Cardiac muscle cell (in vitro differentiated cells and primary cell): ENCODE measurements around the gene ARID5B. TPM values are rescaled to one million over a fixed set of nuclear protein-coding genes. Genes with fewer than 3 reads are reported as not detected.
A peak's percentile ranks its signal among the peaks of the same experiment; 100 is the strongest.

ENCODE experiments used
- DNase-seq, 2 donors: peaks; one replicate each; pipeline versions ENCODE4 v3.0.0 to v3.0.0-alpha.2; 2010 to 2017; ENCODE audit warnings: low read depth in 1 of 2, low spot score in 1 of 2
- H3K27ac ChIP-seq: fragments of 200-600 bp; sonication (generic); 2 replicates; pipeline ENCODE4 v1.5.1; 2016
- H3K27me3 ChIP-seq: fragments of 200-600 bp; sonication (generic); 2 replicates; pipeline ENCODE4 v1.6.0; 2016; ENCODE audit warnings: control low read depth
- H3K36me3 ChIP-seq: fragments of 200-600 bp; sonication (generic); 2 replicates; pipeline ENCODE4 v1.5.1; 2016; ENCODE audit warnings: control low read depth
- H3K4me1 ChIP-seq: fragments of 200-600 bp; sonication (generic); 2 replicates; pipeline ENCODE4 v1.8.1; 2017; ENCODE audit warnings: low read depth, mild to moderate bottlenecking, mixed run types
- H3K4me3 ChIP-seq: fragments of 200-600 bp; sonication (generic); 2 replicates; pipeline ENCODE4 v1.5.1; 2016; ENCODE audit warnings: mild to moderate bottlenecking
- H3K9me3 ChIP-seq: fragments of 200-600 bp; sonication (generic); 2 replicates; pipeline ENCODE4 v1.5.1; 2017; ENCODE audit warnings: low read depth, mild to moderate bottlenecking, control low read depth
- polyA plus RNA-seq: library from polyadenylated mRNA; unstranded; fragments of >200 nt; fragmentation: Nextera tagmentation; extraction: Ambion mirVana; gene quantifications from 2 replicates; pipeline ENCODE4 v1.2.1, GENCODE V29; 2016
- total RNA-seq: library from RNA; depleted of rRNA; stranded (reverse); fragments of >200 nt; gene quantifications from 2 replicates; pipeline ENCODE4 v1.2.3, GENCODE V29; 2016
- TF ChIP-seq, protein P1 (sequence below): IDR thresholded peaks from 2 replicates; pipeline ENCODE4 v1.5.1; 2012; ENCODE audit warnings: low read depth, mild to moderate bottlenecking, low read length

ARID5B gene
- total and polyA plus RNA-seq, 2 experiments from 2014 or later, result 4.9 to 7.8 TPM

DNA sequence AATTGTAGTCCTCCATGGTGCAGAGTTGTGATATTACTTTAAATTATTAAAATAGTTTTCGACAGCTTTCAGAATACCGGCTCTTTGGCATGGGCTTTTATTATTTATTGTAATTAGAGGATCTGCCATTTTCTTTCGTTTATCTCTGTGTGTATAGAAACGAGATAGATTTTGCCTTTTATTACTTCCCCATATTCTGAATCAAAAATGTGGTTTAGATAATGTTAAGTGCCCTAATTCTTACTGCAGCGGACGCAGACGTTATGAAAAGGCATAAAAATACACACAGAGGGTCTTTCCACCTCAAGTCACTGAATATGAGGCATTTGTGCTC, 1.9 kb upstream of the ARID5B start:
- Histone ChIP-seq H3K4me1 (peaks cover 3% of the 10 kb centered on the region), H3K27me3 (peaks cover 30% of the 10 kb centered on the region), H3K4me3 (peak overlapping the region; percentile 77), H3K36me3 (no peaks in the 10 kb centered on the region), H3K27ac (no peak overlapping the region), H3K9me3 (no peaks in the 10 kb centered on the region)
- TF ChIP-seq, protein P1, sequence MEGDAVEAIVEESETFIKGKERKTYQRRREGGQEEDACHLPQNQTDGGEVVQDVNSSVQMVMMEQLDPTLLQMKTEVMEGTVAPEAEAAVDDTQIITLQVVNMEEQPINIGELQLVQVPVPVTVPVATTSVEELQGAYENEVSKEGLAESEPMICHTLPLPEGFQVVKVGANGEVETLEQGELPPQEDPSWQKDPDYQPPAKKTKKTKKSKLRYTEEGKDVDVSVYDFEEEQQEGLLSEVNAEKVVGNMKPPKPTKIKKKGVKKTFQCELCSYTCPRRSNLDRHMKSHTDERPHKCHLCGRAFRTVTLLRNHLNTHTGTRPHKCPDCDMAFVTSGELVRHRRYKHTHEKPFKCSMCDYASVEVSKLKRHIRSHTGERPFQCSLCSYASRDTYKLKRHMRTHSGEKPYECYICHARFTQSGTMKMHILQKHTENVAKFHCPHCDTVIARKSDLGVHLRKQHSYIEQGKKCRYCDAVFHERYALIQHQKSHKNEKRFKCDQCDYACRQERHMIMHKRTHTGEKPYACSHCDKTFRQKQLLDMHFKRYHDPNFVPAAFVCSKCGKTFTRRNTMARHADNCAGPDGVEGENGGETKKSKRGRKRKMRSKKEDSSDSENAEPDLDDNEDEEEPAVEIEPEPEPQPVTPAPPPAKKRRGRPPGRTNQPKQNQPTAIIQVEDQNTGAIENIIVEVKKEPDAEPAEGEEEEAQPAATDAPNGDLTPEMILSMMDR, result no peak
- DNase-seq, result no peak

DNA sequence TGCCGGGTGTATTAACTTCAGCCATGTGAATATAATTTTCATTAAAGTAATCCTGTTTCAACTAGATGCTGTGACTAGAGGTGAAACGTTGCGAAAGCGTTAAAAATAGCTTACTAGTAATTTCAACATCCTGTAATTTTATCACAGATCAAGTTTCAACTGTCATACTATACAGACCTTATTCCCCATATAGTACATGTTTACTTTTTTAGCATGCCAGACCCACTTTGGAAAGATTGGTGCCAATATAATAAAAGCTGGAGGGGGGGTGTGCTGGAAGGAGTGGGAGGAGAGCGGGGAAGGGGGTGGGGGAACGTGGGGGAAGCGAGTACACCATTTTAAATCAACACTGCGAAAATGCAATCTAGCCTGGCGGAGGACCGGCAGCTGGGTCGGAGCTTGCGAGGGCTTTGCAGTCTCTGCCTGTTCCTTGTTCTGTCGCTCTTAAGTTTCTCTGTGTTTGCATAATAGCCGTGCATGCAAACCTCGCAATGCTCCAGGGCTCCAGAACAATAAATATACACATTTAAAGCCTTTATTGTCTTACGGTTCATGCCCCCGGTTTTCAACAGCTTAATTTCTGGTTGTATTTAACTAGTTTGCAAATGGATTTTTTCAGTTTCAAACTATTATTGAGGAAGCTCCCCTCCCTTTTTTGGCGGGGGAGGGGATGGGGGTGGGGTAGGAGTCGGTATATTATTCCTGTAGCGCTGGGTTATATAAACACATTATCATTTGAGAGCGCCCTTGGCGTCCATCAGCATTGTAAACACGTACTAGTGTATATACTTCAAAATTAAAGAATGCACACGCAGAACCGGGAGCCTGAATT, 1.3 kb upstream of the ARID5B start:
- Histone ChIP-seq H3K4me1 (peaks cover 3% of the 10 kb centered on the region), H3K4me3 (peak overlapping the region; percentile 77), H3K27ac (no peak overlapping the region), H3K27me3 (peaks cover 30% of the 10 kb centered on the region), H3K36me3 (no peaks in the 10 kb centered on the region), H3K9me3 (no peaks in the 10 kb centered on the region)
- TF ChIP-seq, protein P1, result no peak
- peak; percentile 37 to 84 for DNase-seq

DNA sequence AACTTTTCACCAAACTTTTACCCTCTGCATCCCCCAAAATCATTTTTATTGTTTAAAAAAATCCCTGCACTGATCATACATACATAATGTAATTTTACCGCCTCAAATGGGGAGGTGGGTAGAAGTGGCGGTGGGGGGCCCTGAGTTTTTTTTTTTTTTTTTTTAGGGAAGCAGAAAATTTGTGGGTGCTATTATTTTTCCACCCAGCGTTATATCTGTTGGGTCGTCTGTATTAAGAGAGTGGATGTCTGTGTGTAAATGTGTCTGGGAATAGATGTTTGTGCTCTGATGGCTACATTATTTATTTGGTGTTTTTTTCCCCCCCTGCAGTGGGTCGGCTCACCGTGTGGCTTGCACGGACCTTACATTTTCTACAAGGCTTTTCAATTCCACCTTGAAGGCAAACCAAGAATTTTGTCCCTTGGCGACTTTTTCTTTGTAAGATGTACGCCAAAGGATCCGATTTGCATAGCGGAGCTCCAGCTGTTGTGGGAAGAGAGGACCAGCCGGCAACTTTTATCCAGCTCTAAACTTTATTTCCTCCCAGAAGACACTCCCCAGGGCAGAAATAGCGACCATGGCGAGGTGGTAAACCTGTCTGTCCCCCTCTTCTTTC, 438 bp downstream of the ARID5B start:
- H3K9me3 ChIP-seq, result no peaks in the 10 kb centered on the region
- peak; percentile 49 to 50 for DNase-seq

DNA sequence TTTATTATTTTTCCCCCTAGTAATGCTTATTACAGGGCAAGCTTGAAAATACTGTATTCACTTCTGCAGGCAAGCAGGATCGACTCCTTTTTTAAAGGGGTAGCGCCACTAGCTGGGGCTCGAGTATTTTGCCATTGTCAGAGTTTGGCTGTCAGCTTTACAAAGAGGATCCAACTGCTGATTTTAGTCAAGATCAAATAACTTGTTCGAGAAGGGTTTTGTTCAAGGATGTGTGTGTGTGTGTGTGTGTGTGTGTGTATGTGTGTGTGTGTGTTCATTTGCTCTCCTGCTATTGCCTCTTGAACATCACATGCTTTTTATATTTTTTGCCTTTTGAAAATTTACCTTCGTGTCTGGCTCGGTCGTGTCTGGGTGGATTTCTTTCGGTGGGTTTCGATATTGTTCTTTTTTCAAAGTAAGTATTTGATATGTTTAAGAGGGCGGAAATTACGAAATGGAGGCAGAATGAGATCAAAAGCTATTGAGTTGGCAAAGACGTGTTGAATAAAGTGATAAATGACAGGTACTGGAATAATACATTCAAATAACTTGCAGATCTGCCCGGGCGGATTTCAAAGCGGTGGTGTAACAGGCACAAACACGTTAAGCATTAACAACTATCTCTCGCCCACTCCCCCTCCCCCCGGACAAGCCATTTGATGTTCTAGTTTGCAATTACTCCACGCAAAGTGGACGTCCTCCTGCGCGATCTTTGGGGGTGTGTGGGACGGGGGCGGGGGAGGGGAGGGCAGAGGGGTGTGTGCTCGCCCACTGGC, 1.1 kb downstream of the ARID5B start:
- H3K4me3 ChIP-seq, result peak overlapping the region; percentile 77
- peak; percentile 49 to 75 for DNase-seq
- no peaks in the 10 kb centered on the region for H3K9me3 ChIP-seq
- no peaks in the 10 kb centered on the region for H3K36me3 ChIP-seq
- H3K27me3 ChIP-seq, result peaks cover 30% of the 10 kb centered on the region
- TF ChIP-seq, protein P1, result peak; percentile 38
- H3K27ac ChIP-seq, result no peak overlapping the region
- no peaks in the 10 kb centered on the region for H3K4me1 ChIP-seq

More for the DNA sequence above, 438 bp downstream of the ARID5B start:
- peaks cover 30% of the 10 kb centered on the region for H3K27me3 ChIP-seq
- no peaks in the 10 kb centered on the region for H3K36me3 ChIP-seq
- H3K4me1 ChIP-seq, result peaks cover 3% of the 10 kb centered on the region
- TF ChIP-seq, protein P1, result no peak
- peak overlapping the region; percentile 77 for H3K4me3 ChIP-seq
- no peak overlapping the region for H3K27ac ChIP-seq

DNA sequence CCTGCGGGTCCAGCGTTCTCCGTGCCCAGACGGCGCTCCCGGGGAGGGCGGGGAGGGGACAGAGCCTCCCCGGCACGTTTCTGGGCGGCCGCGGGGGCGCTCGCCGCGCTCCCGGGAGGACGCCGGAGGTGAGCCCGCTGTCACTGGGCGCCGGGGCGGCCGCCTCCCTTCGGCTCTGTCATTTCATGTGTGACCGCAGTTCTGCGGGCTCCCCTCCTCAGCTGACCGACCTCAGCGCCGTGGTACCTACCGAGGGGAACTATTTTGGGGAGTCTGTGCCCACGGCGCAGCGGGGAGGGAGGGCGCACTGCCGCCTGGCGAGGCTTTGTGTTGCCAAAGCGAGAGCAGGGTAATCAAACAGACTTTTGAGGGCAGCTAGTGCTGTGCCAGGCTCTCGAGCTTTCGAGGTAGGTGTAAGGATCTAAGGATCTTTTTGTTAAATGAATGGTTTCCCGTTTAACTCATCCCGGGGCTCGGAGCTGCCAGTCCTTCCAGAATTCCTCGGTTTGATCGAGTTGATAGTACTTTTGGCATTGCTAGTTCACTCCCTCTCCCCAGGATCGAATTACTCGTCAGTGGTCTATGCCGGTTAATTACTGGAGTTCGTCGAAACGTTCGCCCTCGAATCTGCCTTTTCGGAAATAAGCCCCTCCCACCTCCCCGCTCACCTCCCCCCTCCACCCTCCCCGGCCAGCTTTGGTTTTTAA, 1.9 kb downstream of the ARID5B start:
- TF ChIP-seq, protein P1, result no peak
- peak; percentile 51 to 74 for DNase-seq
- peaks cover 23% of the 10 kb centered on the region for H3K27me3 ChIP-seq
- no peak overlapping the region for H3K27ac ChIP-seq
- H3K4me3 ChIP-seq, result peak overlapping the region; percentile 77
- H3K36me3 ChIP-seq, result no peaks in the 10 kb centered on the region
- H3K9me3 ChIP-seq, result no peaks in the 10 kb centered on the region
- no peaks in the 10 kb centered on the region for H3K4me1 ChIP-seq
